HL-60 (cell line): ENCODE data around the gene PAK4.

ENCODE experiments used
- CTCF ChIP-seq: IDR thresholded peaks from one replicate; pipeline ENCODE4 v1.5.1; 2011; ENCODE audit warnings: low read length, control low read depth, inconsistent platforms; ENCODE audit not compliant: insufficient read depth
- POLR2AphosphoS5 ChIP-seq: IDR thresholded peaks from 2 replicates; pipeline ENCODE4 v1.6.1; 2012; ENCODE audit warnings: low read depth
- REST ChIP-seq: IDR thresholded peaks from 2 replicates; pipeline ENCODE4 v1.6.1; 2012; ENCODE audit warnings: low read depth; ENCODE audit not compliant: insufficient replicate concordance

- no peak for TF ChIP-seq CTCF
- TF ChIP-seq REST = no peak
- TF ChIP-seq POLR2AphosphoS5 = no peak
Observed at GRCh38 chr19:39144290-39145071, 18.9 kb downstream of the PAK4 start.
